NCI-H128 (cell line): Measurements from ENCODE around the gene KRTAP21-3.
"Not testable (repeated sequence)": the region's sequence is repeated elsewhere in the genome, so short reads cannot be mapped to it uniquely, and the experiment has no call there.

Experiments used
- DNase-seq: peaks from one replicate; lab custom pipeline; 2025; ENCODE audit not compliant: unreplicated experiment; lab: John Stamatoyannopoulos, UW

Gene KRTAP21-3, protein sequence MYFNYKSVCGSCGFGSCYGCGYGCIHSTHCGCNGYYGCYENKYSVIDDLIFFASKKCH

DNA sequence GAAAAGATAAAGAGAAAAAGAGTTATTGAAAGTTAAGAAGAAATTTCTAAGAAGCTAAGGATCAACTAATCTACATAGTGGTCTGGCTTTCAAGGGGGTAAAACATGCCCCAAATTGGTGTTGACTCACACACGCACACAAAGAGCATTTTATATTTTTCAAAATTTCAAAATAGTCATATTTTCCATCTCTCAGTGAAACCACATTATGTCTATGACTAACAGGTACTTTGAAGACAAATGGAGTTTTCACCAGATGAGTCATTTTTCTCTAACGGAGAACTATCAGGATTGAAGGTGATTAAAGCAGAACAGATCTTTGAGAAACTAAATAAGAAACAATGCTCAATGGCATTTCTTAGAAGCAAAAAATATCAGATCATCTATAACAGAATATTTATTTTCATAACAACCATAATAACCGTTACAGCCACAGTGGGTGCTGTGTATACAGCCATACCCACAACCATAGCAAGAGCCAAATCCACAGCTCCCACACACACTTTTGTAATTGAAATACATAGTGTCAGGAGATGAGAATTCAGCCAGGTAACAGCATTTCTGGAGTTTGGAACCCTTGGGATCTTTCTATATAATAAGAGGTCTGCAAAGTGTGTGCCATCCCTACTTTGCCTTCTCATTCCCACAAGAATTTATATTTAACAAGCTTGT, at the start of gene KRTAP21-3:
KRTAP21-3 (minus strand) TSS at position 539 of the 671 bp plus-strand sequence; CDS start at position 521, 18 bp downstream.
- DNase-seq: no peak

DNA sequence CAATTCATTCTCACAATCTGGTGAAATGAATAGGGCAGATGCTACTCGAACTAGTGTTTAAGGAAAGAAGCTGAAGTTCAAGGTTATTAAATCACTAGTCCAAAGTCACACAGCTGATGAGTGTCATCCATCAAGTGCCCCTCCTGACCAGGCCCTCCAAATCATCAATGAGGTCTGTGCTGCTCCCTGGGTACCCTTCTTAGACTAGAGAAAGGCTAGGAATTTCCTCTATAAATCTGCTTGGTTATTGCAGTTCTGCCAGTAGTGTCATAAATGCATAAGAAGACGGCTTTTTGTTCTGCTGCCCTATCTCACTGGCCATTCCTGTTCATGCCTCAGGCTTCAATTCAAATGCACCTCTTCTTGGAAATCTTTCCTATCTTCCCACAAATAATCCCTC, 42.2 kb upstream of the KRTAP21-3 start:
- no peak for DNase-seq

DNA sequence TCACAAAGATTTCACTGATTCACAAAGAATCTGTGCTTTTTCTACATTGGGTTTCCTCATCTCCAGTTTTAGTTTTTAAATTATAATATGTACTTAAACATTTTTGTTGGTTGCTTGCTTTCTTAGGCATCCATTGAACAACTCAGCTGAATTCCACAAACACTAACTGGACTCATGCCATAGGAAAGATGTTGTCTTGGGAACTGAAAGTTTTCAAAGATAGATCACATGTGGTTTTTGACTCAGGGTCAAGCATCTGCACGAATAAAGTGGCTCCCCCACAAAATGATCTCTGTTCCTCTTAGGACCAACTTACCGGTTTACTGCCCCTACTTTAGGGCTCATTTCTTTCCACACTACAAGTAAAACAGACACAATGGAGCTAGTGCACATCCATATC, 39.7 kb upstream of the KRTAP21-3 start:
- no peak for DNase-seq

DNA sequence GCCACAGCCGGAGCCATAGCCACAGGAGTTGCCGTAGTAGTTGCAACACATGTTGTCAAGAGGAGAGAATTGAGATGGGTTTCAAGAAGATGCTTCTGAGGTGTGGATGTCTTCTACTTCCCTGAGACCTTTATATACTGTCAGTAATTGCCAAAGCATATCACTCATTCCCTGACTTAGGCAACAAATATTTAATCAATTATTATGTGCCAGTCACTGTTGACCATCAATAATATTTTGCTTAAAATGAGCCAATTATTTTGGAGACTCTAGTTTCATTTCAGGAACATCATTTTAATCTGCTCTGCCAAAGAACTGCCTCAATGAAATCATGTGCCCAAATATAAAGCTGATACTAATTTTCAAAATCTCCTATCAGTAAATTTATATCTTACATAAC, 36.8 kb upstream of the KRTAP21-3 start, which contains the start of gene KRTAP21-1:
KRTAP21-1 (minus strand) TSS at position 101 of the 400 bp plus-strand sequence; CDS start at position 51, 50 bp downstream.
- not testable (repeated sequence) for DNase-seq

DNA sequence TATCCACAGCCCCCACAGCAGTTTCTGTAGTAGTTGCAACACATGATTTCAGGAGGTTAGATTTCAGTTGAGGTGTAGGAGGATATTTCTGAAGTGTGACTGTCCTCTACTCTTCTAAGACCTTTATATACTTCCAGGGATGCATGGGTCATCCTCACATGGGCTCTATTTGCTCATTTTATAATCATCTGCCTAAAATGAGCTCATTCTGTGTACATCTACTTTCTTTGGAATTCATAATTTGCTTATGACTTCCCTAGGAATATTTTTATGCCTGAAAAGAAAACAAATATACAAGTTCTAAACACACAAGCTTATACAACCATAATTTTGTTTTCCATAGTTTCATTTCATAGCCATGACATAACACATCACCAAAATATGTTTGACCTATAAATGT, 28.6 kb upstream of the KRTAP21-3 start, which contains the start of gene KRTAP21-2:
KRTAP21-2 (minus strand) TSS at position 101 of the 400 bp plus-strand sequence; CDS start at position 44, 57 bp downstream.
- DNase-seq: no peak

DNA sequence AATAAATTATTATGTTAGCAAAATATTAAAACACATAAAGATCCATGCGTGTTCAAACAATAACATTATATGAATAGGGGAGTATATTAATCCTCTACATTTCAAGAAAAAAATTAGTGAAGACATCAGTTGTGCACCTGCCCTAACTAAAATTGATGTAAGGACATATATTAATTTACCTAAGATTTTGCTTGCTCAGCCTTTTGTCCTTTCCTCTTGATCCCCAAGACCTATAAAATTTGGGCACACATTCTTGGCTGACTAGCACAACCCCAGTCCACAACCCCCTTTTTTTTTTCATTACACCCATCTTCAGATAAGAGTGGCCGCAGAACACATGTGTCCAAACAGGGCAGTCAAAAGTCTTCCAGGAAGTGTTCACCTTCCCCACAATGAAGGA, 21.9 kb upstream of the KRTAP21-3 start:
- DNase-seq: no peak

DNA sequence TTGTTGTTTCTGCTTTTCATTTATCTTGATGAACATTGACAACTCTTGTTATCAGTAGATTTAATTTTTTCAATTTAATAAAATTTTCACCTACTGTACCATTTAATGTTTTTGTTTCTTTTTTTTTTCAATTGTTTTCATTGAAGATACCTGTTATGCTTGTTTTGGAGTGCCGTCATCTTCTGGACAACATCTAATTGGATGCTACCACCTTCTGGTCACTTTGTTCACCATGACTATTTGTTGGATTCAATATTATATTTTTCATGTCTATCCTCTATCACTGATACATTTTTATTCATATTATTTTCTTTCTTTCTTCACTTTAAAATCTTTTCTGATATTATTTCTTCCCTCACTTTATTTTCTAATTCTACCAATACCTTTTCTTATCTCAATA, 14.4 kb upstream of the KRTAP21-3 start:
- DNase-seq: no peak

DNA sequence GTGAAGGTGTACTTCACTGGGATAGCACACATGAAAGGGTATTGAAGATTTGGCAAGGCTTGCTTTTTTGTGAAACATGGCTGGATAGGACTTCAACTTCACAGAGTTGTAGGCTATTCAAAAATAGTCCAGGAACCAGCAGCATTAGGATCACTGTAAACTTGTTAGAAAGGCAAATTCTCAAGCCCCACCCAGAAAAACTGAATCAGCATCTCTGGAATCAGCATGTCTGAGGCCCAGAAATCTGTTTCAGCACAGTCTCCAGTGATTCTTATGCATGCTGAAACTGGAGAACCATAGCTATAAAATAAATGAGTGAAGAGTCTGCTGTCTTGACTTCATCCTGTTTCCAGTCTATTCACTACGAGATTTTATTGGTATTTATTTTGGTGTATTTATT, 8.1 kb upstream of the KRTAP21-3 start:
- no peak for DNase-seq

DNA sequence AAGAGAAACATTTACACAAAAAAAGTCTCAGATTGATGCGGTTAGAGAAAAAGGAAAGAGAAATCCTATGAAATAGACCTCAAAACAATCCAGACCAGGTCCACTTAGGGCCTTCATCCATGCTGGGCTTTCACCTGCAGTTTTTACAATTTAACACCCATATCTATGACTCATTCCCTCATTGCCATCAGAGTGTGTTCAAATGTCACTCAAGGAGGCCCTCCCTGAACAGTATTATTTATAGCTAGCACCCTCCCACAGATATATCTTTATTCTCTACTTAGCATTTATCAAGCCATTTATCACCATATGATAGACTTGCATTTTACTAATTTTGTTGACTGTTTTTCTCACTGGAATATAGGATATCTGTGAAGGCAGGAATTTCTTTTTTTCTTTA, 824 bp upstream of the KRTAP21-3 start:
- no peak for DNase-seq

DNA sequence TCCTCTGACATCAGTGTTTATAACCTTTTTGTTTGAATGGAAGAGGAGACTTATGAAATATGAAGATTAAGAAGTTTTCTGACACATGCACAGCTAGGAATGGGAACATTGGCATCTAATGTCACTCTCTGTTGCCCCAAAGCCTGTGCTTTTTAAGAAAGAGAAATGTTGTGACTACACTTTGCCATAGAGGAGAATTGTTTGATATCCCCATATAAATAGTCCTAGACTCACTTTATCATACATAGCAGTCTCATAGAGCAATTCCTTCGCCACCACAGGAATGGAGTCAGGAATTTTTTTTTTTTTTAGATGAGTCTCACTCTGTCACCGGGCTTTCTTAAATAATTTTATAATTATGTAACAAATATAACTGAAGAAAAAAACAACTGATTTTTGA, 1.5 kb downstream of the KRTAP21-3 start:
- no peak for DNase-seq

DNA sequence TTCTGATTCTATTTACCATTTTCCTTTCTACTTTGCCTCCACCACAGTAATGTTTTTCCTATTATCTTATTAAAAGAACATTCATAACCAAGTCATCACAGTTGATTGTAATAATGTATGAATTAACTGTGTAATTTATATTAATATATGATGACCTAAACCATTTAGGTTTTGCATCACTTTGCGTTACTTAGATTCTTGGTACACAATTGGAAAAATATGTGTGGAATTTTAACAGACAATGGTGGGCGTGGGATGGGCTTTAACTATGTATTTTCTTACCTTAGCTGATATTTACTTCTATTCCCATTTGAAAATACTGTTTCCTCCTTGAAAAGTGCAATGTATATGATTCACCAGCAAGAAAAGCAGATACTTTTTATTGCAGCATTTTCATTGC, 3.6 kb downstream of the KRTAP21-3 start:
- no peak for DNase-seq

DNA sequence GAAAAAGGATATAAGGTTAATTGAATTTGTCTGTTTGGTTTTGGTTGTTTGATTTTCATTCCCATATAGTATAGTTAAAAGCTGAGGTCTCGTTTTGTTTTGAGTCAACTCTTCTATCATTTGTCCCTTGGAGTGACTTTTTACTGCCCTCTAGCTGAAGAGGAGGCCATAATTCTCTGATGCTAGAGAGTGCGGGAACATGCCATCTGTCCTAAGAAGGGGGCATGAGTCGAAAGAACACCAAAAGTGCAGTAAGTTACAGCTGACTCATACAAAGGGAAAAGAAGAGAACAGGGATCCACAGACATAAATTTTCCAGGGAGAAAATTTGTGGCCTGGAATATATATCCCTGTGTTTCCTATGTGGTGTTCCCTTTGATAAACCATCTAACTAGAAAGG, 4.1 kb downstream of the KRTAP21-3 start:
- DNase-seq: no peak

DNA sequence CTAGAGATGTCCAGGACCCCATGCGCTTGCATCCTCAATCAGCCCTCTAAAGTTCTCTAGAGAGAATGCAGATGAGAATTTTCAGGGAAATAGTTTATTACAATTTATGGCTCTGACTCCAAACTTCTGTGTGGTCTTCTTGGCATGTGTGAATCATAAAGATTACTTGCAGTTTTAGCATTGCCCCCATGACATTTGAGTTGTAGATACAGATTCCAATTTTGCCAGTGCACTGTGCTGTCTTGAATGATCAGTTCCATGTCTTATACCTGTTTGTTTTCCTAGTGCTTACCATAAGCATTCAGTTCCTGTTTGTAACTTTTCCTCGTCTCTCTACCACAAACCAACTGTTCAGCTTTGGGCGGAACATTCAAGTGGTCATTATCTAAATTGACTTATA, 4.8 kb downstream of the KRTAP21-3 start:
- no peak for DNase-seq

DNA sequence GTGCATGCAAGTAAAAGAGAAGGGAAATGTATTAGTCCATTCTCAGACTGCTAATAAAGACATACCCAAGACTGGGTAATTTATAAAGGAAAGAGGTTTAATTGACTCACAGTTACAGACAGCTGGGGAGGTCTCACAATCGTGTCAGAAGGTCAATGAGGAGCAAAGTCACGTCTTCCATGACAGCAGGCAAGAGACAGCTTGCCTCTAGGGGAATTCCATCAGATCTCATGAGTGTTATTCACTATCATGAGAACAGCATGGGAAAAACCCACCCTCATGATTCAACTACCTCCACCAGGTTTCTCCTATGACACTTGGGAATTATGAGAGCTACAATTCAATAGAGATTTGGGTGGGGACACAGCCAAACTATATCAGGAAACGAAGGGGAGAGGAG, 8.1 kb downstream of the KRTAP21-3 start:
- no peak for DNase-seq

DNA sequence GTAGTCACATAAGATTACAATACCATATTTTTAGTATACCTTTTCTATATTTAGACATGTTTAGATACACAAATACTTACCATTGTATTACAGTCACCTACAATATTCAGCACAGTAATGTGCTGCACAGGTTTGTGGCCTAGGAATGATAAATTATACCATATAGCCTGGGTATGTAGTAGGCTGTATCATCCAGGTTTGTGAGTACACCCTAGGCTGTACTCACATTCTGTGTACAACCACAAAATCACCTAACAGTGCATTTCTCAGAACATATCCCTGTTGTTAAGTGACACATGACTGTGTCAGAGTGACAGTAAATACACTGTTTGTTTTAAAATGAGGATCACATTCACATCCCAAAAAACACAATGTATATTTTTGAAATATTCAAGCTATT, 11.2 kb downstream of the KRTAP21-3 start:
- no peak for DNase-seq

DNA sequence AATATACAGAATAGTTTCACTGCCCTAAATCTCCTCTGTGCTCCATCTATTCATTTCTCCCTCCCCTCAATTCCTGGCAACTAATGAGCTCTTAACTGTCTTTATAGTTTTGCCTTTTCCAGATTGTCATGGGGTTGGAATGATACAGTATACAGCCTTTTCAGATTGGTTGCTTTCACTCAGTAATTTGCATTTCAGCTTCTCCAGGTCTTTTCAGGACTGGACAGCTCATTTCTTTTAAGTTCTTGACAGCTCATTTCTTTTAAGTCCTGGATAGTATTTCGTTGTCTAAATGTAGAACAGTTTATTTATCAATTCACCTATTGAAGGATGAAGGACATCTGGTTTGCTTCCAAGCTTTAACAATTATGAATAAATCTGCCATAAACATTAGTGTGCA, 22.6 kb downstream of the KRTAP21-3 start:
- DNase-seq: no peak

DNA sequence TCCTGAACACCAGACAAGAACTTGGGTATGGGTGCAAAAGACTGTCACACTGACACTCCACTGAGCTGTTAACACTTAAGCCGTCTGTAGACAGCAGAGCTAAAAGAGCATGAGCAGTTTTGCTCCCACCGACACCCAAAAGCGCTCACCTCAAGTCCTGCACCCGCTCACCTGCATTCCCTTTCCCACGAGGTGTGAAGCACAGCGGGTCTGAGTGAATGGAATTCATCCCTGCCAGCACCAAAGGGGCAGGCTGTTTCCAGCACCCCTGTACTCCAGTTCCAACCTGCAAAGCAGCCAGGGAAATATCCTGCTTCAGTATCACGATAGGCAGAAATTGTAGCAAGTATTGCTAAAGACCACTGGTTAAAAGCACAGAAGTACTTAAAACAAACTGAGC, 28.8 kb downstream of the KRTAP21-3 start:
- no peak for DNase-seq

DNA sequence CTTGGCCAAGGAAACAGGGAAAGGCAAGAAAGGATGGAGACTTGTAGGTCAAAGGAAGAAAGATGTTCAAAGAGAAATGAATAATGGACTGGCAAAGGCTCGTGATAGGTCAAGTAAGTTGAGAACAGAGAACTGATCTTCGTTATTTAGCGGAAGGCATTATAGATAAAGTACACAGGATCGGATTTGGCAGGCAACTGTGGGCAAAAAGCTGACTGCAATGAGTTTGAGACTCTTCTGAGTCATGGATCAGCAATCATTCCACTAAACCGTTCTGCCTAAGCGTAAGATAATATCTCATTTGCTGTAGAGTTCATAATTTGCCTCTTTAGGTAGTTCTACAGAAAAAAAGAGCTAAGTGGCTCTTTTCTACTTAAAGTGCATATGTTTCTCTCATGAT, 34.1 kb downstream of the KRTAP21-3 start:
- DNase-seq: no peak

DNA sequence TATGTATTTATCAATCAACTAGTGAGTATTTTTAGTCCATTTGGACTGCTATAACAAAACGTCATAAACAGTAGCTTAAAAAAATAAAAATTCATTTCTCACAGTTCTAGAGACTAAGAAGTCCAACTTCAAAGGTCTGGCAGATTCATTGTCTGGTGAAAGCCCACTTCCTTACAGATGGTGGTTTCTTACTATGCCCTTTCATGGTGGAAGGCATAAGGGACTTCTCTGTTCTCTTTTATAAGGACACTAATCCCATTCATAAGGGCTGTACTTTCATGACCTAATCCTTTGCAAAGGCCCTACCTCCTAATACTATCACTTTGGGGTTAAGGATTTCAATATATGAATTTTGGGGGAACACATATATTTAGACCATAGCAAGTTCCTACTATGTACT, 38.0 kb downstream of the KRTAP21-3 start:
- DNase-seq: no peak

DNA sequence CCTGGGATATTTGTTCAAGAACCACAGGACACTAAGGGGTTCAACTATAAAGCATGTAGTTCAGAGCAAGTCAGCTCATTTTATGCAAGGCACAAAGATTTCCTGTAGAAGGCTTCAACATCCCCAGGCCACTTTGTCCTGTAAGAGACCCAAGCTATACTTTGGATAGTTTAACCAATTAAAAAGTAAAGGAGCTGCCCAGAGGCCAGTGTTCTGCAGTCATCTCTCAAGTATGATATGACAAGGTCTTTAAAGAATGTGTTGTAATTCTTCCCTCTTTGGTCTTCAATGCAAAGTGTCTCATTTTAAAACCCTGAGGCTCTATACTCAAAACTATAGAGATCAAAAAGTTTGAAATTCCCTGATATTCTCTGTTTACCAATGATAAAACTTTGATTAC, 41.8 kb downstream of the KRTAP21-3 start:
- DNase-seq: no peak

DNA sequence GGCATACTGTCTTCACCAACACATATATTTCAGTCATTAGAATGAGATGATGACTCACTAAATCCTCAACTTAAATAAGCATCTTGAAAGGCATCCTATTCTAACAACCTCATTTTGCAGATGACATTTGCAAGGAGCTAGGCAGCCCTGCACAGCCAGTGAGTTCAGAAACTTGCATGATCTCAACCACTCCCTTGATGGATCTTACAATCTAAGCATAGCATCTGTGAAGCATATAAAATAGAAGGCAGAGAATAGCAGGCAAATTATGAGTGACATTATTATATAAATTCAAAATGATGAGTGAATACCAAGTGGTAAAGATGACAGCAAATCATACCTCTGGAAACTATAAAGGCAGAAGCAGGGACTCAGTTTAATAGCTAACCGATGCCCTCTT, 44.3 kb downstream of the KRTAP21-3 start:
- DNase-seq: no peak

DNA sequence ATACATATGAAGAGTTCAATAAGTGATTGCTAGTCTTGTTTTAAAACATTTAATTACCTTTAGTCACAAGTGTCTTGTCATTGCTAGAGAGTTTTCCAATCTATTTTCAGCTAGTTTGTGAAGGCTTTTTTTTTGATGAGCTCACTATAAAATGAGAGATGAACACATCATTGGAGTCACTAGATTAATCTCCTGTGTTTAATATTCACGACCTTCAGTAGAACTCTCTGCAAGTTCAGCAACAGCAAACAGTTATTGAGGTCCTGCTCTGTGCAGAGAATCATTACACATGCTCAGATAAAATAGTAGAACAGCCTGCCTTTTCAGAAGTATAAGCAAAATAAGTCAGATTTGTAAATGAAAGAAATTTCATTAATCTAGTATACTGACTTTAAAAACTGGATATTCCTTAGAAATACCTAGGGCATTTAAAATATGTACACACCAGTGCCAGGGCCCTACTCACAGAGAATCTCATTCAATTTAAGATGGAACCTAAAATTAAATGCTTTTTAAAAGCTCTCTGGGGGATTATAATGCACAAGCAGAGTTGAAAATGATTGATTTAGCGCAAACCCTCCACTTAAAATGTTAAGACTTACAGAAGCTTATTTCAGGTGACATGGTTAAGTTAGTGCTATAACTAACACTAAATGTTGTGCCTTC, 45.5 kb downstream of the KRTAP21-3 start:
- no peak for DNase-seq
